IPS-18a (cell line): ENCODE results near the gene DRGX.

Source experiments
- H3K27ac ChIP-seq: one replicate; pipeline ENCODE4 v1.5.1; 2013; ENCODE audit warnings: low read length
- H3K27me3 ChIP-seq: one replicate; pipeline ENCODE4 v1.6.1; 2013; ENCODE audit warnings: mild to moderate bottlenecking, low read length; ENCODE audit not compliant: control insufficient read depth, insufficient read depth
- H3K36me3 ChIP-seq: one replicate; pipeline ENCODE4 v1.6.1; 2013; ENCODE audit warnings: low read depth, low read length; ENCODE audit not compliant: control insufficient read depth
- H3K4me1 ChIP-seq: one replicate; pipeline ENCODE4 v1.6.1; 2013; ENCODE audit warnings: low read depth, low read length; ENCODE audit not compliant: control insufficient read depth
- H3K4me3 ChIP-seq: one replicate; pipeline ENCODE4 v1.5.1; 2013; ENCODE audit warnings: low read length
- H3K9ac ChIP-seq: one replicate; pipeline ENCODE4 v1.6.1; 2013; ENCODE audit warnings: mild to moderate bottlenecking, low read length, moderate library complexity
- H3K9me3 ChIP-seq: one replicate; pipeline ENCODE4 v1.6.1; 2013; ENCODE audit warnings: low read depth, low read length; ENCODE audit not compliant: control insufficient read depth

DRGX gene

DNA sequence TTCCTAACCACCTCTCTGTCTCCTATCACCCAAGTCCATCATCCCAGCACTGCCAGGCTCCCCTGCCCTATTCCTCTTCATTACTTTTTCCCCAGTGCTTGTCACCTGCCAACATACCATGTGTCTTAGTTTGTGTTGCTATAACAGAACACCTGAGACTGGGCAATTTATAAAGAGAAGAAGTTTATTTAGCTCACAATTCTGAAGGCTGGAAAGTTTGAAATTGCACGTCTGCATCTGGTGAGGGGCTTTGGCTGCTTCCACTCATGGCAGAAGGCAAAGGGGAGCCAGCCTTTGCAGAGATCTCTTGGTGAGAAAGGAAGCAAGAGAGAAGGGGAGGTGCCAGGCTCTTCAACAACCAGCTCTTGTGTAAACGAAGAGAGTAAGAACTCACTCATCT is 47.3 kb downstream of the DRGX start:
- Histone ChIP-seq H3K4me3 (no peak overlapping the region), H3K9ac (no peak overlapping the region), H3K36me3 (no peaks in the 10 kb centered on the region), H3K4me1 (no peaks in the 10 kb centered on the region), H3K9me3 (no peaks in the 10 kb centered on the region), H3K27me3 (no peaks in the 10 kb centered on the region), H3K27ac (no peak overlapping the region)

DNA sequence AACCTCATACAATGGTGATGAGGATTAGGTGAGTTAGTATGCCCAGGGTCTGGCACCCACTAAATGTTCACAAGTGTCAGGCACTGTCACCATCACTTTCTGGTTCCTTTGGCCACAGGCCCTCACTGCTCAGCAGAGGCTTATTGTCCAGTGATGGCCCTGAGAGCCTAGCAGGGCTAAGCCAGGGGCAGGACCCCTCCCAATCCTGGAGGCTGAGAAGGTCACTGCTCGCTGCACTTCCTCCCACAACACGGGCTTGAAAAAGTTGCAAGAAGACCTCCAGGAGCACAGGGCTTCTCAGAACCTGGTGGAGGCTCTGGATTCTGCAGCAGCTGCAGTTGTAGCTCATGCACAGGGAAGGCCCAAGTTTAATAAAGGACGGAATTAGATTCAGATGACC is 48.1 kb downstream of the DRGX start:
- Histone ChIP-seq H3K27me3 (no peaks in the 10 kb centered on the region), H3K9me3 (no peaks in the 10 kb centered on the region), H3K9ac (no peak overlapping the region), H3K4me3 (no peak overlapping the region), H3K27ac (no peak overlapping the region), H3K36me3 (no peaks in the 10 kb centered on the region), H3K4me1 (no peaks in the 10 kb centered on the region)

DNA sequence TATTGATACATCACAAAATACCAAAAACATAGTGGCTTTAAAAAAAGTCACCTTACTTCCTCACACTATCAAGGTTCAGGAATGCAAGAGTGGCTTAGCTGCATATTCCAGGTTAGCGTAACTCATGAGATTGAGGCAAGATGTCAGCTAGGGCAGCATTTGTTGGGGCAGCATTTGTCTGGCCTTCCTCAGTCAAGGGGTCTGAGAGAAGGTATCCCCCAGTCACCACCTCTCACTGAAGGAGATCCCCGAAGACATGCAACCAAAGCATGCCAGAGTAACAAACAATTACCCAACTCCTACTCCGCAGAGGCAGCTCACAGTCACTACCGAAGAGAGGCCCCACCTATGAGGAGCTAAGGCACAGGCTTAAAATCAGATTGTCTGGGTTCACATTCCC is 48.5 kb downstream of the DRGX start:
- H3K4me1 ChIP-seq = no peaks in the 10 kb centered on the region
- no peaks in the 10 kb centered on the region for H3K36me3 ChIP-seq
- no peak overlapping the region for H3K27ac ChIP-seq
- H3K4me3 ChIP-seq = no peak overlapping the region
- H3K9ac ChIP-seq = no peak overlapping the region
- no peaks in the 10 kb centered on the region for H3K9me3 ChIP-seq
- H3K27me3 ChIP-seq = no peaks in the 10 kb centered on the region

DNA sequence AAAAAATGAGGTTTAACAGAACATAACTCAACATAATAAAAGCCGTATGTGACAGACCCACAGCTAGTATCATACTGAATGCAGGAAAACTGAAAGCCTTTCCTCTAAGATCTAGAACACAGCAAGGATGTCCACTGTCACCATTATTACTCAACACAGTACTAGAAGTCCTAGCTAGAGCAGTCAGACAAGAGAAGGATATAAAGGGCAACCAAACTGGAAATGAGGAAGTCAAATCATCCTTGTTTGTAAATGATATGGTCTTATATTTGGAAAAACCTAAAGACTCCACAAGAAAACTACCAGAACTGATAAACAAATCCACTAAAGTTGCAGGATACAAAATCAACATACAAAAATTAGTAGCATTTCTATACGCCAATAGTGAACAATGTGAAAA is 51.0 kb downstream of the DRGX start:
- no peaks in the 10 kb centered on the region for H3K4me1 ChIP-seq
- no peaks in the 10 kb centered on the region for H3K9me3 ChIP-seq
- no peaks in the 10 kb centered on the region for H3K27me3 ChIP-seq
- no peak overlapping the region for H3K4me3 ChIP-seq
- H3K27ac ChIP-seq = no peak overlapping the region
- no peaks in the 10 kb centered on the region for H3K36me3 ChIP-seq
- no peak overlapping the region for H3K9ac ChIP-seq

DNA sequence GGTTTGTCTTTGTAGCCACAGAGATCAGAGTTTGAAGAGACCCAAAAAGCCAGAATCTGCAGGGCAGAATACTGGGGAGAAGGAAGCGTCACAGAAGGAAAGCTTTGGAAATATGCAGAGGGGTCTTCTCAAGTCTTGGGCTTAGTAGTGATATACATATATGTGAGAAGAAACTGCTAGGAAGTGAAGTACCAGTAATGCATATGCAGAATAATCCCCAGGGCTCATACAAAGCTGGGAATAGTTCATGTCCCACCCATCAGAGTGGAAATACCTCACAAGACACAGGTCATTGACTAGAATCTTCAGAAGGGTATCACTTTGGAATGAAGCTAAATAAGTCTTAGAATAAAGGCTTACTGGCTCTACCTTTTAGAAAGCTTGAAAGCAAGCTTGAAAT is 57.3 kb downstream of the DRGX start:
- Histone ChIP-seq H3K36me3 (no peaks in the 10 kb centered on the region), H3K9ac (no peak overlapping the region), H3K9me3 (no peaks in the 10 kb centered on the region), H3K4me1 (no peaks in the 10 kb centered on the region), H3K27ac (no peak overlapping the region), H3K27me3 (no peaks in the 10 kb centered on the region), H3K4me3 (no peak overlapping the region)

DNA sequence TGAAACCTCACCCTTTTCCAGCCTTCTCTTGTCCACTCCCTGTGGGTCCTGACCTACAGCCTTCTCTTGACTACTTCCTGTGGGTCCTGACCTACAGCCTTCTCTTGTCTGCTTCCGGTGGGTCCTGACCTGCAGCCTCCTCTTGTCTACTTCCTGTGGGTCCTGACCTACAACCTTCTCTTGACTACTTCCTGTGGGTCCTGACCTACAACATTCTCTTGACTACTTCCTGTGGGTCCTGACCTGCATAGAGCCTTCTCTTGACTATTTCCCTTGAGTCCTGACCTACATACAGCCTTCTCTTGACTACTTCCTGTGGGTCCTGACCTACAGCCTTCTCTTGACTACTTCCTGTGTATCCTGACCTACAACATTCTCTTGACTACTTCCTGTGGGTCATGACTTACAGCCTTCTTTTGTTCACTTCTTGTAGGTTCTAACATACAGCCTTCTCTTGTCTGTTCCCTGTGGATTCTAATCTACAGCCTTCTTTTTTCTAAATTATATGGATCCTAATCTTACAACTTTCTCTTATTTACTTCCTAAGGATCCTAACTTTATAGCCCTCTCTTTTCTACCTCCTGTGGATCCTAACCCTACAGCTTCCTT is 60.4 kb downstream of the DRGX start:
- H3K9ac ChIP-seq = no peak overlapping the region
- no peak overlapping the region for H3K4me3 ChIP-seq
- no peak overlapping the region for H3K27ac ChIP-seq
- H3K9me3 ChIP-seq = no peaks in the 10 kb centered on the region
- H3K4me1 ChIP-seq = no peaks in the 10 kb centered on the region
- H3K36me3 ChIP-seq = no peaks in the 10 kb centered on the region
- H3K27me3 ChIP-seq = no peaks in the 10 kb centered on the region

DNA sequence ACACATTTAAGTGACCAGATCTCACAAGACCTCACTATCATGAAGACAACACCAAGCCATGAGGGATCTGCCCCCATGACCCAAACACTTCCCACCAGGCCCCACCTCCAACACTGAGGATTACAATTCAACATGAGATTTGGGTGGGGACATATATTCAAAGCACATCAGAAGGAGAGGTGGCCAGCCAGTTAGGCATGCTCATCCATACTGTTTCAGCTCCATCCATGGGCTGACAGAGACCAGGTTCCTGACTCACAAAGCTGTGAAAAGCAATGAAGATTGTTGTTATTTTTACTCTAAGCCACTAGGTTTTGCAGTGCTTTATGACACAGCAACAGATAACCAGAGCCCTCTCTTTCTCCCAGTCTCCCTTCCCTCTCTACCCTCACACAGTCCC is 60.9 kb downstream of the DRGX start:
- Histone ChIP-seq H3K4me1 (no peaks in the 10 kb centered on the region), H3K9me3 (no peaks in the 10 kb centered on the region), H3K9ac (no peak overlapping the region), H3K4me3 (no peak overlapping the region), H3K27ac (no peak overlapping the region), H3K36me3 (no peaks in the 10 kb centered on the region), H3K27me3 (no peaks in the 10 kb centered on the region)

DNA sequence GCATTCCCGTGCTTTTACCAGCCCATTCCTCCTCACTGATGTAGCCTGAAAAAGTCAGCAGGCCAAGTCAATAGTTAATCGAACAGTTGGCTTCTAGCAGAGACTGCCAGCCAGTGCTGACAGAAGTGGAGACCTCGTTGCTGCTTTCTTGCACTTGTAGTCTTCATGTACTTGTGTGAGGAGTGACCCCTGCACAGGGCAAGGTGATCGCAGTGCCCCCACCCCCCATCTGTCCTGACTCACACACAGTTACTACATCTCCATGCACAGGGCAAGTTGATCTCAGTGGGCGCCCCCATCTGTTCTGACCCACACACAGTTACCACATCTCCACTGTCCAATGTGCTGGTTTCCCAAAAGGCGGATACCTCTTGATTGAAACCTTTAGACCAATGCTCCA is 62.7 kb downstream of the DRGX start:
- Histone ChIP-seq H3K27ac (no peak overlapping the region), H3K36me3 (no peaks in the 10 kb centered on the region), H3K27me3 (no peaks in the 10 kb centered on the region), H3K4me3 (no peak overlapping the region), H3K9ac (no peak overlapping the region), H3K9me3 (no peaks in the 10 kb centered on the region), H3K4me1 (no peaks in the 10 kb centered on the region)

DNA sequence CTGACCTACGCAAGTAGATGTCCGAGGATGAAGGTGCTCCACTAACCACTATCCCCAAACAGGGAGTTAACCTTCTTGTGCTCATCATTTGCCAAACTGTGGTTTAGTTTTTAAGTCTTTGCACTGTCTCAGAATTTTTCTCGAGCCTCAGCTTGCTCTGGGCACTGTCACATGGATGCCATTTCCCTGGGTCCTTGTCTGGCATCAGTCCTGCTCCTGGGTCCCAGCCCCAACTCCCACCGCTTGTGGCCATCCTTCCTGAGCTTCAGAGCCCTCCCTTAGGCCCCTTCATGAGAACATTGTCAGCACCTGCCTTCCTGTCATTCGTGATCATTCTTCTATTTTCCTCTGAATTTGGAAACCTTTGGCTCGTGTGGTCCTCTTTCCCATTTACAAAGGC is 63.1 kb downstream of the DRGX start:
- H3K4me1 ChIP-seq = peaks cover 2% of the 10 kb centered on the region
- no peak overlapping the region for H3K27ac ChIP-seq
- H3K9me3 ChIP-seq = no peaks in the 10 kb centered on the region
- no peaks in the 10 kb centered on the region for H3K36me3 ChIP-seq
- H3K4me3 ChIP-seq = no peak overlapping the region
- no peaks in the 10 kb centered on the region for H3K27me3 ChIP-seq
- no peak overlapping the region for H3K9ac ChIP-seq

DNA sequence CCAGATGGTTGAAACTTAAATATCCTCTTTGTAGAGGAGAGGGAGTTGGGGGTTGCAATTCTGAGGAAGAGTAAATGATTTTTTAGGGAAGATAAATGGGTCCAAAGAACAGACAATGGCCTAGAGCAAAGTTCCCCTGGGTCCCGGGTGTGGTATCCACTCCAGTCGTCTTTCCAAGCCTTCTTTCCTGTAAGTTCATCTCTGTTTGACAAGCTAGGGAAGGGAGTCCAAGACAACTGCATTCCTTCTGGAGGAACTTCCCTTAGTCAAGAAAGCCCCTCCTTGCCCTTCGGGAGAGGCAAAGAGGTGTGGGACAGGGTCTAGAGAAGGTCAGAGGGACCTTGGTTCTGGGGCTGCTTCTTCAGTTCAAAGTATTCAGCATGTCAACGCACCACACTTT is 63.6 kb downstream of the DRGX start:
- H3K4me3 ChIP-seq = no peak overlapping the region
- no peaks in the 10 kb centered on the region for H3K36me3 ChIP-seq
- H3K27me3 ChIP-seq = no peaks in the 10 kb centered on the region
- H3K27ac ChIP-seq = no peak overlapping the region
- H3K9ac ChIP-seq = no peak overlapping the region
- no peaks in the 10 kb centered on the region for H3K9me3 ChIP-seq
- peaks cover 5% of the 10 kb centered on the region for H3K4me1 ChIP-seq

DNA sequence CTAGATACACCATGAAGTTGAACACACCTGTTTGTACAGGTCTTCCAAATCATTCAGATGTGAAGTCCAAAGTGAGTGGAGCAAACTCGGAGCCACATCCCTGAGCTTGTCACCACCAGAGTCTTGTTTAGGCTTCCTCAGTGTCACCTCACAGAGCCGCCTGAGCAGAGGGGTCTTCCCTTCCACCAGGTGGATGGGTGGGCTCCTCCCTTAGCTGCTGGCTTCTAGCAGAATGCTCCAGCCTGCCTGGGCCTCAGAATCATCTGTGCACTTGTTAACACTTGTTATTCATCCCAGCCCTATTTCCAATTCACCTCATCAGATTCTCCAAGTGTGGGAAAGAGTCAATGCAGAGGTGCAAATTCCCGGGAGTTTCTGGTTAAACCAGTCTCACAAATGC is 64.5 kb downstream of the DRGX start:
- H3K27me3 ChIP-seq = no peaks in the 10 kb centered on the region
- no peaks in the 10 kb centered on the region for H3K9me3 ChIP-seq
- H3K4me3 ChIP-seq = no peak overlapping the region
- H3K4me1 ChIP-seq = peaks cover 5% of the 10 kb centered on the region
- no peak overlapping the region for H3K27ac ChIP-seq
- no peaks in the 10 kb centered on the region for H3K36me3 ChIP-seq
- no peak overlapping the region for H3K9ac ChIP-seq

DNA sequence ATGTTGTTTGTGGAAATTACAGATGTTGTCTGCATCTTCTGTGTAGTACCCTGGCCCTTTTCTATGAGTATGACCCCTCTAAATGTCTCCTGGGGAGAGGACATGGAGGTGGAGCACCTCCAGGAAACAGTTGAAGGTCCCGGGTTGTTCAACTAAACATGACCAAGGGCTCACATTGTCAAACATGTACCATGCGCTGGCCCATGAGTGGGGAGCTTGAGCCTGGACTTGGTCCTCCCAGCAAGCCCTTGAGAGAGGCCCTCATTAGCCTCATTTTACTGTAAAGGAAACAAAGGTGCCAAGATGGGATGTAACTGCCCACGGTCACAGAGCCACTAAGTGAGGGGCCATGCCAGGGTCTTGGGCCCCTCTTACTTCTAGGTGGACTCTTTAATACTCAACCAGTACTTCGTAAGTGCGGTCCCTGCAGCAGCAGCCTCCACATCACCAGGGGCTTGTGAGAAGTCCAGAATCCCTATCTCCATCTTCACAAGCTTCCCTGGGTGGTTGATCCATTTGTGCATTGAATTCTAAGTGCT is 65.7 kb downstream of the DRGX start:
- no peak overlapping the region for H3K27ac ChIP-seq
- H3K36me3 ChIP-seq = no peaks in the 10 kb centered on the region
- H3K27me3 ChIP-seq = no peaks in the 10 kb centered on the region
- no peak overlapping the region for H3K9ac ChIP-seq
- no peaks in the 10 kb centered on the region for H3K9me3 ChIP-seq
- H3K4me1 ChIP-seq = peaks cover 5% of the 10 kb centered on the region
- no peak overlapping the region for H3K4me3 ChIP-seq
